ENCODE data around the gene HSPA12A. TPM values are rescaled to one million over a fixed set of nuclear protein-coding genes. Genes with fewer than 3 reads are reported as not detected.

The HSPA12A gene
- total RNA-seq, 1 experiment from 2014 or later, result 10.6 TPM

DNA sequence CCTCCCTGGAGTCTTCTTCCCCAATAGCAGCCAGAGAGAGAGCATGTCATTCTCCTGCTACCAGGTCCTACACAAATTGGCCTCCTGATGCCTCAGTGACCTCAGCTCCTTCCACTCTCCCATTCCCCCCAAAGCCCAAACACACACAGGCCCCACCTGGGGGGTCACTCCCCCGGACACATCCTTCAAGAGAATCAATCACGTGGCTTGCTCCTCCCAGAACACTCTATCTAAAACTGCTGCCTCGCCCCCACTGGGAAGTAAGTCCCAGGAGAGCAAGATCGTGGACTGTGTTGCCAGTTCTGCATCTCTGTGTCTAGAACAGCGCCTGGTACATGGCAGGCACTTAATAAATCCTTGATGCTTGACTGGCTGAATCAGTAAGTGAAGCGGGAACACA lies 2.5 kb upstream of the HSPA12A start:
- no peak for DNase-seq (ENCODE audit: extremely low read depth, low read depth)

DNA sequence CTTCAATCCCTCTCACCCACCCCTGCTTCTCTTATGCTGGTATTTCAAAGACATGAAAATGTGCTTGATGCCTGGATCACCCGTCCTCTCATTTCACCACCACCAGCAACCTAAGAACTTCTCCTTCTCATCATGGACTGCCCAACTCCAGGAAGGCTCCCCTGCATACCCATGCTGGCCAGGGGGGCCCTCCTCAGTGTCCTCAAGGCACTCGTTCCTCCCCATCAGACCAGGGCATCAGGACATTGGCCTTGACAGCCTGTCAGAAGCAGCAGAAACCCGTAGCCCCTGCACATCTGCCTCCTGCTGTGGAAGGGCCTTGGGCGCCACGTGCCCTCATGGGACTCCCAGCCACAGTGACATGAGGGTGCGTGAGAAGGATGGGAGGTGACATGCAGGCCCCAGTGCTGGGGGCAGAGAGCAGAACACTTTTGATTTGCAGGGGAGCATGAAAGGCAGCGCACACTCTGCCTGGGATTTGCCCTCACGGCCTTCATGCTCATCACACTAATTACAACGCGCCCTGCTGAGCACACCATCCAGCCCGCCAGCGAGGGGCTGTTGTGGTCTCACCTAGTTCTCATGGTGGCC lies 1.9 kb upstream of the HSPA12A start:
- no peak for DNase-seq (ENCODE audit: extremely low read depth, low read depth)

DNA sequence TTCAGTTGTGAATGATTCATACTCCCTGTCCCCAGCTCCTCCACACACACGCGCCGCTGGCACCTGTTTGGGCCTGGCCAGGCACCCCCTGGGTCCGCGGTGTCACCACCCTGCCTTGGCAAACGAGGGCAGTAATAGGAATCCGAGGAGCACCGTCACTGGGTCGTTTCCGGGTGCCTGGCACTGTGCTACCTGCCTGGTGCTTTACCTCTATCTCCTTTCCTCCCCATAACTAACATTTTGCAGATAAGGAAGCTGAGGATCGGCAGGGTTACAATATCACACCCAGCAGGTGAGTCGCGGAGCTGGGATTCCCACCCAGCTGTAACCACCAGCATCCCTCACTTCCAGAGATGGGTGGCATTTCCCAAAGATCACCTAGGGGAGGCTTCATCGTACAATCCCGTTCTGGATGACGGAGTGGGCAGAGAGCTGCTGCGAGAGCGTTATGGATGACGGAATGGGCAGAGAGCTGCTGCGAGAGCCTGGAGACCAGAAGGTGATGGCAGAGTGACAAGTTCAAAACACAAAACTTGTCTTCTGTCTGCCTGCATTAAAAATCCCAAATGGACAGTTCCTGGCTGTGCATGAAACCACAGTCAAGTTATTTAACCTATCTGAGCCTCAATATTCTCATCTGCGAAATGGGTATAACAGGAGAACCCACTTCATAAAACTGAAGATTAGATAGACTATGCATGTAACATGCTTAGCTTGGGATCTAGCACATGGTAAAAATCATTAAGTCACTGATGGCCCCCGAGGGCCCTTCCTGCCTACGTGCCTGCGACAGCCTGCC lies 1.1 kb upstream of the HSPA12A start:
- no peak for DNase-seq (ENCODE audit: extremely low read depth, low read depth)

DNA sequence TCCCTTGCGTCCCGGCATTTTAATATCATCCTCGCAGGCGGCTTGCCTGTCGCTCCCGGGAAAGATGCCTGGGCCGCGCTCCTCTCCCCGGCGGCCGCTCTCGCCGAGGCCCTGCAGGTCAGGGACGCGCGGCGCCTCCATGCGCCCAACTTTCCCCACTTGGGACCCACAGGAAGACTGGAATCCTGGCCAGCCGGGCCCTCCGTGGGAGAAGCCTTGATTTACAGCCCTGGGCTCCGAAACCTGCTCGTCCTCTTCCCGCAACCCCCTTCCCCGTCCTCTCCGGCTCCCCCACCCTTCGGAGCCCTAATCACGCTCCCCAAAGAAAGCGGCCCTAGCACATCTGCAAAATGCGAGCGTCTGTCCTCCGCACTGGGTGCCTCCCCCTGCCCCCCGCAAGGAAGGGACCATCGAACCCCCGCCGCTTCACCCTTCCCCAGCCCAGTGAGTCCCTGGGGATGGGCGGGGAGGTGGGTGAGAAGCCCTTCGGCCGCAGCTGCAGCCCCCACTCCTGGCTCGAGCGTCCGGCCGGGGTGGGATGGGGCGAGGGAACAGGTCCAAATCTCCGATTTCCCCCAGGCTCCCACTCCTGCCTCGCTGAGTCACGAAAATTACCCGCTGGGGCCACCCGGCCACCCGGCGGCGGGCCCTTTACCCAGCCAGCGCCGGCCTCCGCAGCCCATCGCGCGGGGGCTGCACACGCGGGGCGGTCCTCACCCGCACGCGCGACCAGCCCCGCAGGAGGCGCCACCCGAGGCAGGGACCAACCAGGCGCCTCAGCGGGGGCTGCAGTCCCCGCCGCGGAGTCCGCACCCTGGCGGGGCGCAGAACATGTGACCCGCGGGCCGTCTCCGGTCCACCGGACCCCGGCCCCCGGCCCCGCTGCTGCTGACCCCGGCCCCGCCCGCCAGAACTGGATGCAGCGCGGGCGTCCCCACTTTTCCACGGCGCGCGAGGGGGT lies 695 bp downstream of the HSPA12A start:
- DNase-seq (ENCODE audit: extremely low read depth, low read depth), result no peak

DNA sequence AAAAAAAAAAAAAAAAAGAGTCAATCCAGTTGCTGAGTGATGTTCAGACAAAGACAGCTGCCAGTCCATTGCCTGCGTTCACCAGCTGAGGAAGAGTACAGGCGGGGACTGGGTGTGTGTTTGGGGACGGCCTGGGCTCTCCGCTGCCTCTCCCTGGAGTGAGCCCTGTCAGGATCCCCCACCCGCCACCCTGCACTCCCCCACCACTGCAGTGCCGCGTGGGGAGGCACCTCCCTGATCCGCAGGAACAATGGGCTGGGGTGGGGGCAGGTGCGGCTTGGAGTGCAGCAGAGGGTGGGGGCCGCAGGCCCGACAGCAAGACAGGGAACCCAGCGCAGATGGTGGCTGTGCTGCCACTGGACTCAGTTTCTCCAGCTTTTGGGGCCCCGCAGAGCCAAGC lies 1.4 kb downstream of the HSPA12A start:
- no peak for DNase-seq (ENCODE audit: extremely low read depth, low read depth)

DNA sequence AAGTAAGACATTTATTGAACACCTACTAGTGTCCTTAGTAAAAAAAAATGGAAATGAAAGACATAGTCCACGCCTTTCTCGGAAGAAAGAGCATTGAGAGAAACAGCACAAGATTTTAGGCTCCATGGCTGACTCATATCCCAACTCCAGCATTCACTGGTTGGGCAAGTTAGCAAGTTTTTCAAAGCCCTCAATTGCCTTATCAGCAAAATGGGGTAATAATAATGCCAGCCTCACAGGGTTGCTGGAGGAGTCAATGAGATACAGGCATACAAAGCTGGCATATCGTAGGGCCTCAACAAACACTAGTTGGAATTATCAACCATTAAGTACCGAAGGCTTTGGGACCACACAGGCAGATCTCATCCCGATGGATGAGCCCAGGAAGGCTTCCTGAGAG lies 4.0 kb downstream of the HSPA12A start:
- no peak for DNase-seq (ENCODE audit: extremely low read depth, low read depth)

DNA sequence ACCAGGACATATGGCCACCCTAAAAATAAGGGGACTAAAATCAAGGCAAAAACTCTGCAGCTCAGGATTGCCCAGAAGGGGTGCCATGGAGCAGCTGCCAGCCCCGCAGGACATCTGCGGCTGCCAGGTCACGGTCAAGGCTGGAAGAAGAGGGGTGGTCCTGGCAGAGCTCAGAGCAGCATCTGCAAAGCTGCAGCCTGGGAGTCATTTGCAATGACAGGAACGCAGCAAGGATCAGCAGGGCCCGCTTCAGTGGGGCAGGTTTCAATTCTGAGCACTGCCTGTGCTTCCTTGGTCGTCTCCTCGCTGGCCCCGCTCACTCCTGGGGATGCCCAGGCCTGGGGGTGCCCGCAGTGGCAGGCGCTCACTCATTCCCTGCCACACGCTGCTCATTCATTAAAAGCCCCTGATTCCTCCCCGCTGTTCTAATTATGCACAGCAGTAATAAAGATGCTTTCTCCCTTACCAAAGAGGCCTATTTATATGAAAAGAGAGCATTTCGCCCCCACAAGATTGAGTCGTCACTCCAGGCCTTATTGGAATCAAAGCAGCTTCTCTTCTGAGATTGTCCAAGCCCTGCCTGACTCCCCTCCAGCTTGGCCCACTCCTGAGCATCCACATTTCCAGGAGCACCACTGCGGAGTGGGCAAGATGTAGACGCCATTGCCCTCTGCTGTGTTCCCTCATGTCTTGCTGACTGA lies 4.6 kb downstream of the HSPA12A start:
- DNase-seq (ENCODE audit: extremely low read depth, low read depth), result no peak

DNA sequence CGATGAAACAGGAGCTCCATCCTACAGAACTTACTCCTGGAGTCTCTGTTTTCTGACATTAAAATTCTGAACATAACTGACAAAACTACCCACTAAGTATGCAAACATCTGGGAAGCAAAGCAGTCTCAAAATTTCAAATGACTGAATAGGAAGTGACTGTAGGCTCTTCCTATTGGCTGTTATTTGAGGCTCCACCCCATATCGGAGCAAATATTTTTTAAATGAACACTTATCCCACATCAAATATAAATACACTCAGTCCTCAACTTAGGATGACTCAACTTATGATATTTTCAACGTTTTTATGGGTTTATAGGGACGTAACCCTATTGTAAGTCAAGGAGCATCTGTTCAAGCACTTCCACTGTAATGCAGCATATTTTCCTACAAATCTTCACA lies 8.8 kb downstream of the HSPA12A start:
- DNase-seq (ENCODE audit: extremely low read depth, low read depth), result no peak

DNA sequence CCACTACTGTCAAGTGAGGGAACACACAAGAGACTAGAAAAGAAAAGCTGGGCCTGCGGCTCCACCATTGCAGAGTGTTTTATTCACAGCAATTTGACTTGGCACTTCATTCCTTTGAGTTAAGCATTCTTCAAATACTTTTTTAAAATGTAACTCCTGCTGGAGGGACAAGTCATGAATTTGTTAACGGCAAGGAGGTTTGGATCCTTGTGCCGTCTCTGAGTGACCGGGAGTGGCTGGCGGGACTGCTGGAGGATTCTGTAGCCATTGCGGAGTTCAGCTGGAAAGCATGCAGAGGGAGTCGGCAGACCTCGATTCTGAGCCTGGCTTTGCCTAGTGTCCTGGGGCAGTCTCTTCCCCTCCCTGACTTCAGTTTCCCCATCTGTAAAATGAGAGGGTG lies 9.8 kb downstream of the HSPA12A start:
- no peak for DNase-seq (ENCODE audit: extremely low read depth, low read depth)

DNA sequence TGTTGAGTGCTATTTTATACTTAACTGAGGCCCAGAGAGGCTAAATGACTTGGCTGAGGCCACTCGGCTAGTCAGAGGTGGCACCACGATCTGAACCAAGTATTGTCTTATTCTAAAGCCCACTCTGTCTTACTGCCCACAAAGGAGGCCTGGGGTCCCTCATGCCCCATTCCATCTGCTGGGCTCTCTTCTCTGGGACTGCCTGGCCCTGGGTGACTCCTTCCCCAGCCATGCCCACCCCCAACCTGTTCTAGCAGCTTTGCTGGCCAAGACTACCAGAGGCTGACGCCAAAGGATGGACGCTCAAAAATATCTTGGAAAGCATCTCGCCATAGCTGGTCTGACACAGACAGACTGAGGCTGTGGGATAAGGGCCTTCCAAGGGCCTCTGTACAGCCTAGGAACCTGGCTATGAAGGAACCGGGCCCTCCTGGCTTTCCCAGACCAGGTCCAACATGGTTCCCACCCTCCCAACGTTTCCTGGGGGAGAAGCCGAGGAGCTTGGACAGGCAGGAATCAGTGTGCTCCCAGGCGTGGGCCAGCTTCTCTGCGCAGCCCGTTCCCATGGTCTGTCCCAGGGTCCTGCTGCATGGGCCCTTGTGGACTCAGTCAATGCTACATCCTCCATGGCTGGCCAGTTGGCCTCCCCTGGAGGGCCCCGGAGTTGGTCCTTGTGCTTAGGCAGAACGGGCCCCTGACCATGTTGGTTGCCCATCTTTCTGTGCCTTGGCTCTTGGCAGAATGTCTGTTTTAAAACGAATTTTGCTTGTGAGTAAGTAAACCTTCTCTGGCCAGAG lies 11.7 kb downstream of the HSPA12A start:
- DNase-seq (ENCODE audit: extremely low read depth, low read depth), result no peak

DNA sequence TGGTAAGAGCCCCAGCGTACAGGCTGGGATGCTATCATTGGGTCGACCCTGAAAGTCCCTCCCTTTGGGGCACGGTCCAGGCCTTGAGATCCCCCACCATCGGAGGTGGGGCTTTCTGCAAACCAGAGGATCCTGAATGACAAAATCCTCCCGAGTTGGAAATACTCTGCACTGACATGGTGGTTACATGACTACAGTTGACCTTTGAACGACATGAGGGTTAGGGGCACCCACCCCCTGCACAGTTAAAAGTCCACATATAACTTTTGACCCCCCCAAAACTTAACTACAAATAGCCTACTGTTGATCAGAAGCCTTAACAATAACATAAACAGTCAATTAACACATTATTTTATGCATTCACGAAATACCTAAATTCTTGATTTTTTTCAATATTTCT lies 13.1 kb downstream of the HSPA12A start:
- DNase-seq (ENCODE audit: extremely low read depth, low read depth), result no peak

DNA sequence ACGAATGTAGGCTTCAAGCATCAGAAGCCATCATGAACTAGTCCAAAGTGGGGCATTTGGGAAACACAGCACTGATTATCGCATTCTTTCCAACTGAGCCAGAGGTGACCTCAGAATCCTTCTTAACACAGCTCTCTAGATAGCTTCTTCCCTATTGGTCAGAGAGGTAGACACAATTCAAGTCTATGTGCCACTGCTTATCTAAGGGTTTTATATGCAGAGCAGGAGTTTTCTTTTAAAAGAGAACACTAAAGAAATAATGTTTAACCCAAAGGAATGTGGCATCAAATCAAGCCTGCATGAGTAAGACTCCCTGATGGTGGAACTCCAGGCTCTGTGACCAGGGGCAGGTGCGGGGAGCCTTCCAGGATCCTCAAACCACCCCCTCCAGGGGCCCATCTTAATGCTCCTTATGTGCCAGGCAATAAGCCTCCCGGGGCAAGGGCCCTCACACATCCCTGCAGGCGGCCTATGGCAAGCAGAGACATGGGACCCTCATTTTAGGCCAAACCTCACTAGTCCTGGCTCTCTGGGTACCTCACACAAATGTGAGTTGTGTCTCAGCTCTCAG lies 13.8 kb downstream of the HSPA12A start:
- no peak for DNase-seq (ENCODE audit: extremely low read depth, low read depth)

DNA sequence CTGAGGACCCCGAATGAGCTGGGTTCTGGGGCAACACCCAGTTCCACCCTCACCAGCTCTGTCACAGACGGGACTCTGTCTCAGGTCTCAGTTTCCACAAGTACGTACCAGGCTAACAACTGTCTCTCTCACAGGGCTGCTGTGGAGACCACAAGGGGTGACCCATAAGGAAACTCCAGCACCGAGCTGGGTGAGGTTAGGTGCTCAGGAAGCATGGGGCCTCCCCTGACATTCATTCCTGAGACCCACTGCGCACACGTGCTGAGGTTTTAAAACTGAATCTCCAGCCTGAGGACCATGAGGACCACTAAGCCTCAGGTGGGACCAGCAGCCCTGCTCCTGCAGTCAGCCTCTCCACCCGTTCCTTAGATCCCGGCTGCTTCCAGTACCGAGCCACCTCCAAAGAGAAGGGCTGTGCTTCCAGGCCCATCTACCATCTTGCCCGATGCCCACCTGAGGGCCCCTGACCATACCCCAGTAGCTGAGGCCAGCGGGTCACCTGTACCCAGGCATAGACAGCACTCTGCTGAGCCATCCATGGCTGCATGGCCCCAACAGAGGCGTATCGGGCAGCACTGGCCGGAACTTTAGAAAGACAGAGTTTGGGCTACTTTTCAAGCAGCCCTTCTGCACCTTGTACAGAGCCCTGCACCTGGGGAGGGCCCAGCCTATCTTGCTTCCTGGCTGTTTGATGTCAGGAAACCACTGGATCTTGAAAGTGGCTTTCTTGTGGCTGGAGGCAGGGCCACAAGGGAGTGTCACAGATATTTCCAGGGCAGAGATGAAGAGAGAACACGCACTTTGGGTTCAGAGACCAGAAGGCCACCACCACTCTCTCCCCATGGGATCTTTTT lies 18.7 kb downstream of the HSPA12A start:
- no peak for DNase-seq (ENCODE audit: extremely low read depth, low read depth)

DNA sequence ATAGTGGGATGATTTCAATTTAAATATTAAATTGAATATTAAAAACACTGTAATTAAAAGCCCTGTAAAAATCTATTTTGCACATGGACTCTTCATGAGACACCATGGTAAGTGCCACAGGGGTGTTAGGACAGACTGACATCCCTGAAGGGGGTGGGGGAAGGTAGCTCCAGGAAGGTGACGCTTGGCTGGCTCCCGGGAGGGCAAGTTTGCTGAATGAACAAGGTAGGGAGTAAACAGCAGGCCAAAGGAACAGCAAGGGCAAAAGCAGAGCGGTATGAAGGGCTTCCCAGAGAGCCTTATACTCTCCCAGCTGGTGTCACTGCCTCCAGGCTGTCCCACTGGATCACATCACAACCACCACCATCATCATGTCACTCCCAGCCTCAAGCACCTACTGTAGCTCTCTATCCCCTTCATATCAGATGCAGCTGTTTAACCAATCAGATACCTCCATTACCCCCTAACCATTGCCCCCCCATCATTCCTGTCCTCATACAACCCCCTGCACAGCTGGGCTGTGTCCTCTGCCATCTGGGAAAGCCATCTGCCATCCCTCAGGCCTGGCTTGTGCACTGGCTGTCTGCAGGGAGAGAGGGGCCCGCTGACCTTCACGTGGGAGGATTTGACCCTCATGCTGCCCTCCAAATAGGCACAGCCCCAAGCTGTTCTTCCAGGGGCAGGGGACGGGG lies 19.5 kb downstream of the HSPA12A start:
- no peak for DNase-seq (ENCODE audit: extremely low read depth, low read depth)

DNA sequence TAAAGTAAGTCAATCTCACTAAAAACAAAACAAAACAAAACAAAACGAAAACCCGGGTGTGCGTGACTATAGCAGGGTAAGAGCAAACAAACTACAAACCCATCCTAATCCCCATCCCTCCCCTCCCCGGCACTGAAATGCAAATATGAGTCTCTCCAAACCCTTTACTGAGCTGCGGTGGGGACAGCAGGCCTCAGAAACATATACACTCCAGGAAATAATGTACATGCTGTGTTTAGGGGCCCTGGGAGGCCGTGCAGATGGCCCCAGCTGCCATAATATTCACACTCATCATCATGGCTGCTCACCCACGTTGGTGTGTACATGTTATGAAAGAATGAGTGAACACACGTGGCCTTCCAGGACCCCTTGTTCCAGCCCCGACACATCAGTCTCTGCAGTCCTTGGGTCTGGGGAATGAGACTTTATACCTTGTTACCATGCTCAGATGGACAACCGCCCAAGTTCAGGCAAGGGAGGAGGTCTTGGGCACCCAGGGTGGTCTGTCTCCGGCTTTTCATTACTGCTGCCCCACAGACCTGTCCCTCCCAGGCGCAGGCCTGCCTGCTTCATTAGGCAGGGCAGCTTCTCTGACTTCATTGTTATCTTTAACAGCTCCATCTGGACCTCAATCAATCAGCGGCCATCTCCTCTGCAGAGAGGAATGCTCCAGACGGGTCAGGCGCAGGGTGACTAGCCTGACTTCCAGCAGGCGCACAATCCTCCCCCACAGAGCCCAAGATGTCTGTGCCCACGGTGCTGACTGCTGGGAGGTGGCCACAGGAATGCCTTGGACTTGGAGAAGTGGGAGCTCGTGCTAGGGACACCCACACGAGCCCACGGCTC lies 20.6 kb downstream of the HSPA12A start:
- DNase-seq (ENCODE audit: extremely low read depth, low read depth), result no peak

DNA sequence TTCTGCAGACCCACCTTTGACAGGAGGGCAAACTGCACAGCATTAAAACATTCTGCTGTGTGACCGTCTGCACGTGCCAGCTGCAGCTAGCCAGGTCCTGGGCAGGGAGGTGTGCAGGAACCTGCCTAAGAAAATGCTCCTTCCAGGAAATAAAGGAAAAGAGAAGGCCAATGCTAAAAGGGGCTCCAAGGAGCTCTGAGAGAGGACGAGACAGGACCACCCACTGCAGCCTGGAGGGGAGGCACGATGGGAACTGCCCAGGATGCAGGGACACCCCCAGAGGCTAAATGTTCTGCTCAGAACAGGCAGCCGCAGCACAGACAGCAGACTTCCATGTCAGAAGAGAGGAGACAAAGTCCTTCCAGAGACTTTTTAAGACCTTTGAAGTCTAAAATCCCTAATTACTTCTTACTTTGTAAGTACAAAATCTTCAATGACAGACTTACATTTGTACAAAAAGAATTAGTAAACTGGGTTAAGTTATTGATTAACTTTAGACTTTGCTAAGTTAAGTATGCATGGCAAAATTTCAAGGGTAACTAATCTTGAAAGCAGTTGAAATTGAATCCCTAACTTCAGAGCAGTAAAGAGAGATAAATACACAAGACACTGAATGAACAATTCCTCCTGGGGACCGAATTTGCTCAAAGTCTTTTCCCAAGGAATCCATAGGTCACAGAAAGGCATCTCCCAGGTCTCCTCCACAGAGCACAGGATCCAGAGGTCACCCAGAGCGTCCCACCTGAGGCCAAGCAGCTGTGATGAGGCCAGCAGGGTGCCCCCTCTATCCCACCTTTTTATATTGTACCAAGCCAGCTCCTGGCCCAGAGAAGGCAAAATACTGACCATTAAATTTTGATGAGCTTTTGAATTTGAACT lies 21.5 kb downstream of the HSPA12A start:
- DNase-seq (ENCODE audit: extremely low read depth, low read depth), result no peak

All from NCI-H460 (cell line).